ENCODE measurements around the gene METAP1D. TPM values are rescaled to one million over a fixed set of nuclear protein-coding genes. Genes with fewer than 3 reads are reported as not detected.

Gene METAP1D
- total RNA-seq, 1 experiment from 2014 or later: 8.6 TPM

DNA sequence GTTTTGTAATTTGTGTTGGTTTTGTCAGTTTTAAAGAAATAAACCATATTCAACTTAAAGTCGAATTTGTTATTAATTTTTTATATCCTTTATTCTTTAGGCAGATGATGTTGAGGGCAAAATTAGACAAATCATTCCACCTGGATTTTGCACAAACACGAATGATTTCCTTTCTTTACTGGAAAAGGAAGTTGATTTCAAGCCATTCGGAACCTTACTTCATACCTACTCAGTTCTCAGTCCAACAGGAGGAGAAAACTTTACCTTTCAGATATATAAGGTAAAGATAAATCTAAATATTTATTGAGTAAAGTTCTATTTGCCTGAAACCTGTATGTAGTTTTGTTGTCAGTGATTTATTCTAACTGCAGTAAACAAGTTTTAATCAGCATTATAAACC, 34.5 kb upstream of the METAP1D start:
- in situ Hi-C loops (cut with HindIII; ENCODE audit: low pct_unique_long_range_greater_than_20kb, low sequenced_read_pairs): no loop called here
- DNase-seq (ENCODE audit: low read depth, low spot score) (no peak), ATAC-seq (no peak)
- no TSS peak for BruUV-seq (replicated peaks)
- Histone ChIP-seq H3K4me3 (ENCODE audit: low read depth in 2 of 2, low read length in 2 of 2) (no peak overlapping the region), H3K9me3 (ENCODE audit: control insufficient read depth, insufficient read depth, low read depth, low read length) (no peaks in the 10 kb centered on the region), H3K36me3 (ENCODE audit: control insufficient read depth, insufficient read depth, low read length) (peaks cover 20% of the 10 kb centered on the region), H3K27me3 (ENCODE audit: control insufficient read depth, insufficient read depth, low read length) (no peaks in the 10 kb centered on the region), H3K4me1 (ENCODE audit: control insufficient read depth, insufficient read depth, low read length) (no peaks in the 10 kb centered on the region), H3K27ac (ENCODE audit: low read length) (no peak overlapping the region)
- ChIA-PET POLR2A (interaction anchor here (0.6 kb wide), 1 partner anchor 10 kb away, joined by 11 read pairs; no protein-coding TSS in a partner anchor), CTCF (no interaction called here)
- TF ChIP-seq SIN3A (IDR thresholded peaks at IDR 0.05; ENCODE audit: borderline replicate concordance, insufficient read depth, low read depth, low read length): no peak
- TF ChIP-seq TCF7L2 (IDR thresholded peaks at IDR 0.05; ENCODE audit: low read depth, low read length): no peak
- intact Hi-C loops (cut with micrococcal nuclease; ENCODE audit: unreplicated experiment): no loop called here

DNA sequence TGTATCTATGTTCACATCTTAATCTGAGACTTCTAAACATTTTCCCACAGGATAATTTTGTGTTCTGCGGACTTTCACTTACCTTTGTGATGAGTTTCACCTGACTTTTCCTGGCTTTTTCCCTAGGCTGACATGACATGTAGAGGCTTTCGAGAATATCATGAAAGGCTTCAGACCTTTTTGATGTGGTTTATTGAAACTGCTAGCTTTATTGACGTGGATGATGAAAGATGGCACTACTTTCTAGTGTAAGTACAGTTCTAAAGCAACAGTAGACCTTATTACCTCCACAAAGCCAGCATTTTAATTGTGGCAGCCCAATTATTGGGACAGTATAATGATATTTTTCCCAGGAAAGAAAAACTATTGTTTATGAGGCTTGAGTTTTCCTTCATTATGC, 34.1 kb upstream of the METAP1D start:
- TF ChIP-seq TCF7L2 (IDR thresholded peaks at IDR 0.05; ENCODE audit: low read depth, low read length): no peak
- TF ChIP-seq POLR2AphosphoS5 (IDR thresholded peaks at IDR 0.05; ENCODE audit: low read depth, low read length): no peak
- TF ChIP-seq SIN3A (IDR thresholded peaks at IDR 0.05; ENCODE audit: borderline replicate concordance, insufficient read depth, low read depth, low read length): no peak
- TF ChIP-seq, protein P1, sequence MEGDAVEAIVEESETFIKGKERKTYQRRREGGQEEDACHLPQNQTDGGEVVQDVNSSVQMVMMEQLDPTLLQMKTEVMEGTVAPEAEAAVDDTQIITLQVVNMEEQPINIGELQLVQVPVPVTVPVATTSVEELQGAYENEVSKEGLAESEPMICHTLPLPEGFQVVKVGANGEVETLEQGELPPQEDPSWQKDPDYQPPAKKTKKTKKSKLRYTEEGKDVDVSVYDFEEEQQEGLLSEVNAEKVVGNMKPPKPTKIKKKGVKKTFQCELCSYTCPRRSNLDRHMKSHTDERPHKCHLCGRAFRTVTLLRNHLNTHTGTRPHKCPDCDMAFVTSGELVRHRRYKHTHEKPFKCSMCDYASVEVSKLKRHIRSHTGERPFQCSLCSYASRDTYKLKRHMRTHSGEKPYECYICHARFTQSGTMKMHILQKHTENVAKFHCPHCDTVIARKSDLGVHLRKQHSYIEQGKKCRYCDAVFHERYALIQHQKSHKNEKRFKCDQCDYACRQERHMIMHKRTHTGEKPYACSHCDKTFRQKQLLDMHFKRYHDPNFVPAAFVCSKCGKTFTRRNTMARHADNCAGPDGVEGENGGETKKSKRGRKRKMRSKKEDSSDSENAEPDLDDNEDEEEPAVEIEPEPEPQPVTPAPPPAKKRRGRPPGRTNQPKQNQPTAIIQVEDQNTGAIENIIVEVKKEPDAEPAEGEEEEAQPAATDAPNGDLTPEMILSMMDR (IDR thresholded peaks at IDR 0.05): no peak
- TF ChIP-seq, protein P2, sequence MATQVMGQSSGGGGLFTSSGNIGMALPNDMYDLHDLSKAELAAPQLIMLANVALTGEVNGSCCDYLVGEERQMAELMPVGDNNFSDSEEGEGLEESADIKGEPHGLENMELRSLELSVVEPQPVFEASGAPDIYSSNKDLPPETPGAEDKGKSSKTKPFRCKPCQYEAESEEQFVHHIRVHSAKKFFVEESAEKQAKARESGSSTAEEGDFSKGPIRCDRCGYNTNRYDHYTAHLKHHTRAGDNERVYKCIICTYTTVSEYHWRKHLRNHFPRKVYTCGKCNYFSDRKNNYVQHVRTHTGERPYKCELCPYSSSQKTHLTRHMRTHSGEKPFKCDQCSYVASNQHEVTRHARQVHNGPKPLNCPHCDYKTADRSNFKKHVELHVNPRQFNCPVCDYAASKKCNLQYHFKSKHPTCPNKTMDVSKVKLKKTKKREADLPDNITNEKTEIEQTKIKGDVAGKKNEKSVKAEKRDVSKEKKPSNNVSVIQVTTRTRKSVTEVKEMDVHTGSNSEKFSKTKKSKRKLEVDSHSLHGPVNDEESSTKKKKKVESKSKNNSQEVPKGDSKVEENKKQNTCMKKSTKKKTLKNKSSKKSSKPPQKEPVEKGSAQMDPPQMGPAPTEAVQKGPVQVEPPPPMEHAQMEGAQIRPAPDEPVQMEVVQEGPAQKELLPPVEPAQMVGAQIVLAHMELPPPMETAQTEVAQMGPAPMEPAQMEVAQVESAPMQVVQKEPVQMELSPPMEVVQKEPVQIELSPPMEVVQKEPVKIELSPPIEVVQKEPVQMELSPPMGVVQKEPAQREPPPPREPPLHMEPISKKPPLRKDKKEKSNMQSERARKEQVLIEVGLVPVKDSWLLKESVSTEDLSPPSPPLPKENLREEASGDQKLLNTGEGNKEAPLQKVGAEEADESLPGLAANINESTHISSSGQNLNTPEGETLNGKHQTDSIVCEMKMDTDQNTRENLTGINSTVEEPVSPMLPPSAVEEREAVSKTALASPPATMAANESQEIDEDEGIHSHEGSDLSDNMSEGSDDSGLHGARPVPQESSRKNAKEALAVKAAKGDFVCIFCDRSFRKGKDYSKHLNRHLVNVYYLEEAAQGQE (IDR thresholded peaks at IDR 0.05; ENCODE audit: insufficient read depth in 1 of 2, low read depth in 2 of 2, low read length in 1 of 2): no peak
- H3K4me3 ChIP-seq (ENCODE audit: low read depth in 2 of 2, low read length in 2 of 2): no peak overlapping the region
- no peaks in the 10 kb centered on the region for H3K27me3 ChIP-seq (ENCODE audit: control insufficient read depth, insufficient read depth, low read length)
- no peak for ATAC-seq
- no peak for DNase-seq (ENCODE audit: low read depth, low spot score)
- CTCF ChIA-PET: no interaction called here
- no peaks in the 10 kb centered on the region for H3K9me3 ChIP-seq (ENCODE audit: control insufficient read depth, insufficient read depth, low read depth, low read length)
- no peaks in the 10 kb centered on the region for H3K4me1 ChIP-seq (ENCODE audit: control insufficient read depth, insufficient read depth, low read length)
- no TSS peak for BruUV-seq (replicated peaks)
- POLR2A ChIA-PET: no interaction called here
- intact Hi-C loops (cut with micrococcal nuclease; ENCODE audit: unreplicated experiment): no loop called here
- H3K27ac ChIP-seq (ENCODE audit: low read length): no peak overlapping the region
- peaks cover 20% of the 10 kb centered on the region for H3K36me3 ChIP-seq (ENCODE audit: control insufficient read depth, insufficient read depth, low read length)
- in situ Hi-C loops (cut with HindIII; ENCODE audit: low pct_unique_long_range_greater_than_20kb, low sequenced_read_pairs): no loop called here

DNA sequence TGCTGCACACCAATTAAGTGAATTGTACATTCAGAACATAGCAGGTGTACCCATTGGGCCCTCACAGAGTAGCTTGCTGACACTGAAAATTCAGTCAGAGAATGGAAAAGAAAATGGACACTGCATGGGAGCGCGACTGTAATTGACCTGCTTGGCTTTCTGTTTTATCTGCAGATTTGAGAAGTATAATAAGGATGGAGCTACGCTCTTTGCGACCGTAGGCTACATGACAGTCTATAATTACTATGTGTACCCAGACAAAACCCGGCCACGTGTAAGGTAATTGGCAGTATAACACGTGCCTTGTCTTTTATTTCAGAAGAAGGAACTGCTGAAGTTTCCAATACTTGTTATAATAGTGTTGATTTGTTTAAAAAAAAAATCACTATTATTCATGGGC, 33.5 kb upstream of the METAP1D start:
- ChIA-PET POLR2A (no interaction called here), CTCF (no interaction called here)
- no peak for TF ChIP-seq TCF7L2 (IDR thresholded peaks at IDR 0.05; ENCODE audit: low read depth, low read length)
- TF ChIP-seq POLR2AphosphoS5 (IDR thresholded peaks at IDR 0.05; ENCODE audit: low read depth, low read length): no peak
- TF ChIP-seq, protein P2 (IDR thresholded peaks at IDR 0.05; ENCODE audit: insufficient read depth in 1 of 2, low read depth in 2 of 2, low read length in 1 of 2): no peak
- TF ChIP-seq SIN3A (IDR thresholded peaks at IDR 0.05; ENCODE audit: borderline replicate concordance, insufficient read depth, low read depth, low read length): no peak
- TF ChIP-seq, protein P1 (IDR thresholded peaks at IDR 0.05): no peak
- DNase-seq (ENCODE audit: low read depth, low spot score) (no peak), ATAC-seq (no peak)
- H3K4me3 ChIP-seq (ENCODE audit: low read depth in 2 of 2, low read length in 2 of 2): no peak overlapping the region
- in situ Hi-C loops (cut with HindIII; ENCODE audit: low pct_unique_long_range_greater_than_20kb, low sequenced_read_pairs): no loop called here
- no peak overlapping the region for H3K27ac ChIP-seq (ENCODE audit: low read length)
- peaks cover 20% of the 10 kb centered on the region for H3K36me3 ChIP-seq (ENCODE audit: control insufficient read depth, insufficient read depth, low read length)
- H3K4me1 ChIP-seq (ENCODE audit: control insufficient read depth, insufficient read depth, low read length): no peaks in the 10 kb centered on the region
- no peaks in the 10 kb centered on the region for H3K27me3 ChIP-seq (ENCODE audit: control insufficient read depth, insufficient read depth, low read length)
- BruUV-seq (replicated peaks): no TSS peak
- intact Hi-C loops (cut with micrococcal nuclease; ENCODE audit: unreplicated experiment): no loop called here
- H3K9me3 ChIP-seq (ENCODE audit: control insufficient read depth, insufficient read depth, low read depth, low read length): no peaks in the 10 kb centered on the region

Measured in Panc1 (cell line).